K562 (cell line): ENCODE results near the gene HNRNPLL. TPM values are rescaled to one million over a fixed set of nuclear protein-coding genes. Genes with fewer than 3 reads are reported as not detected.
A peak's percentile ranks its signal among the peaks of the same experiment; 100 is the strongest.

Experiments
- BCL6 ChIP-seq: fragments of 250-450 bp; sonication (Bioruptor Pico); IDR thresholded peaks from 2 replicates; pipeline ENCODE4 v1.4.0; 2020
- CCNT2 ChIP-seq: IDR thresholded peaks from 2 replicates; pipeline ENCODE4 v1.6.1; 2011; ENCODE audit warnings: borderline replicate concordance, low read depth, mild to moderate bottlenecking, moderate library complexity, mixed read lengths, low read length; ENCODE audit not compliant: insufficient read length; ENCODE audit errors: extremely low read depth
- CREB3L1 ChIP-seq: fragments of 450-650 bp; IDR thresholded peaks from 2 replicates; pipeline ENCODE4 v1.6.1; 2014; ENCODE audit warnings: low read depth, mild to moderate bottlenecking, moderate library complexity, borderline replicate concordance
- GTF2B ChIP-seq: IDR thresholded peaks from 2 replicates; pipeline ENCODE4 v1.6.1; 2011; ENCODE audit not compliant: insufficient read length; ENCODE audit errors: extremely low read depth
- HNRNPH1 ChIP-seq: fragments of 200-400 bp; formaldehyde crosslinking; optimal IDR thresholded peaks from 2 replicates; pipeline ENCODE3; 2017; ENCODE audit warnings: low read depth, mild to moderate bottlenecking, low read length, moderate library complexity
- MAZ ChIP-seq, 2 experiments: fragments of 450-650 bp in 1 of 2; sonication (generic) in 1 of 2; formaldehyde crosslinking; IDR thresholded peaks in 1 of 2; conservative IDR thresholded peaks in 1 of 2; 2 replicates each; pipeline versions ENCODE4 v1.4.0 to v1.5.0; 2020; ENCODE audit warnings: mild to moderate bottlenecking in 1 of 2, missing genetic modification reagents in 1 of 2
- MCM3 ChIP-seq: fragments of 450-650 bp; IDR thresholded peaks from 2 replicates; pipeline ENCODE4 v1.6.1; 2016
- MTA3 ChIP-seq: fragments of 450-650 bp; formaldehyde crosslinking; IDR thresholded peaks from 2 replicates; pipeline ENCODE4 v1.6.1; 2017; ENCODE audit warnings: mild to moderate bottlenecking, borderline replicate concordance
- NFYB ChIP-seq: IDR thresholded peaks from 2 replicates; pipeline ENCODE4 v1.6.1; 2011; ENCODE audit warnings: mild to moderate bottlenecking, moderate library complexity; ENCODE audit not compliant: insufficient read length; ENCODE audit errors: extremely low read depth
- SMAD1 ChIP-seq: fragments of 150-350 bp; IDR thresholded peaks from 2 replicates; pipeline ENCODE4 v1.6.1; 2014; ENCODE audit warnings: low read length, low read depth; ENCODE audit not compliant: partially characterized antibody
- SMARCB1 ChIP-seq: IDR thresholded peaks from 2 replicates; pipeline ENCODE4 v1.6.1; 2011; ENCODE audit warnings: improper control_type of control experiment, low read depth; ENCODE audit not compliant: insufficient read length
- STAT5A ChIP-seq: IDR thresholded peaks from 2 replicates; pipeline ENCODE4 v1.6.1; 2012; ENCODE audit warnings: low read length, inconsistent platforms, borderline replicate concordance
- TOE1 ChIP-seq, 2 experiments: fragments of 450-650 bp in 1 of 2; sonication (generic) in 1 of 2; formaldehyde crosslinking in 1 of 2; IDR thresholded peaks; 2 replicates each; pipeline versions ENCODE4 v1.7.1 to v1.8.0; 2016 to 2022; ENCODE audit warnings: borderline replicate concordance in 2 of 2, mild to moderate bottlenecking in 2 of 2, antibody characterized with exemption in 1 of 2, inconsistent platforms in 1 of 2, low read depth in 1 of 2, missing genetic modification reagents in 1 of 2, moderate library complexity in 1 of 2
- ZBTB5 ChIP-seq: fragments of 450-650 bp; IDR thresholded peaks from 2 replicates; pipeline ENCODE4 v1.6.1; 2017; ENCODE audit warnings: antibody characterized with exemption
- ZKSCAN8 ChIP-seq: fragments of 200-800 bp; sonication (Bioruptor generic); IDR thresholded peaks from 2 replicates; pipeline ENCODE4 v1.6.1; 2016; ENCODE audit warnings: missing genetic modification characterization, missing compliant biosample characterization
- ZNF12 ChIP-seq: sonication (generic); formaldehyde crosslinking; IDR thresholded peaks from 2 replicates; pipeline ENCODE4 v1.4.0; 2020; ENCODE audit warnings: mild to moderate bottlenecking, missing genetic modification reagents
- ZNF740 ChIP-seq, 3 experiments: fragments of 200-800 bp in 1 of 3; sonication (Bioruptor generic) in 1 of 3; sonication (generic) in 1 of 3; formaldehyde crosslinking in 1 of 3; IDR thresholded peaks; 2 replicates each; pipeline versions ENCODE4 v1.6.1 to v1.8.0; 2016 to 2022; ENCODE audit warnings: mild to moderate bottlenecking in 2 of 3, missing compliant biosample characterization in 2 of 3, missing genetic modification characterization in 2 of 3, missing genetic modification reagents in 1 of 3
- polyA plus RNA-seq, 8 experiments: library from polyadenylated mRNA; depleted of rRNA in 4 of 8; stranded (reverse) in 5 of 8; unstranded in 3 of 8; fragments of >200 nt; fragmentation: Nextera tagmentation in 2 of 8; fragmentation: Illumina TruSeq in 1 of 8; extraction: Ambion mirVana in 2 of 8; extraction: Trizol in 1 of 8; gene quantifications; 2 replicates each; pipeline versions ENCODE4 v1.2.1 to v1.2.3, GENCODE V29; 2011 to 2014; ENCODE audit warnings: inconsistent platforms in 1 of 8, missing spikeins in 1 of 8
- total RNA-seq, 7 experiments: library from RNA; depleted of rRNA in 6 of 7; stranded (reverse); fragments of >200 nt in 6 of 7; fragmentation: Illumina TruSeq in 2 of 7; extraction: Trizol in 2 of 7; gene quantifications; 2 replicates each; pipeline versions ENCODE4 v1.2.1 to v1.2.3, GENCODE V29; 2011 to 2021; ENCODE audit warnings: low replicate concordance in 1 of 7

The HNRNPLL gene
- total and polyA plus RNA-seq, 9 of the 15 experiments (the other 6 are each of a cell fraction or from before 2014, with no cell fraction given): 19.8 to 135 (median 57.8) TPM

GRCh38 chr2:38552259-38552658 lies 50.5 kb downstream of the HNRNPLL start (continued):
- TF ChIP-seq CCNT2 (peak; percentile 82), MTA3 (no peak), TOE1 (IDR thresholded peaks at IDR 0.05; ENCODE audit: borderline replicate concordance) (no peak), TOE1 (CRISPR knock-in tag; IDR thresholded peaks at IDR 0.05; ENCODE audit: borderline replicate concordance, low read depth) (no peak), CREB3L1 (no peak), SMARCB1 (no peak), SMAD1 (no peak), ZNF12 (CRISPR knock-in tag) (no peak), ZNF740 (CRISPR knock-in tag; IDR thresholded peaks at IDR 0.05) (no peak), ZNF740 (tag; IDR thresholded peaks at IDR 0.05) (no peak), MAZ (CRISPR knock-in tag; conservative IDR thresholded peaks at IDR 0.05 in 1 of 2, IDR thresholded peaks at IDR 0.05 in 1 of 2) (0 out of 4 replicates have a peak, but pooled peaks of 1 of the 2 experiments have one; percentile 7), ZKSCAN8 (CRISPR knock-in tag) (no peak), STAT5A (peak; percentile 79), MCM3 (no peak), ZBTB5 (no peak), HNRNPH1 (no peak), NFYB (no peak), GTF2B (no peak), BCL6 (CRISPR knock-in tag) (no peak)
